GM18511 (cell line): ENCODE results near the gene AP3M1.
"Not testable (repeated sequence)": the region's sequence is repeated elsewhere in the genome, so short reads cannot be mapped to it uniquely, and the experiment has no call there.

Experiments used
- ATAC-seq: cut with Tn5 transposase; IDR thresholded peaks from one replicate; pipeline ENCODE4 v1.9.1; 2021; ENCODE audit warnings: mild to moderate bottlenecking, moderate library complexity; ENCODE audit not compliant: unreplicated experiment

AP3M1 gene

GRCh38 chr10:74150204-74150989 lies at the start of gene AP3M1:
AP3M1 (minus strand) TSS chr10:74150828; CDS start chr10:74138379, 12,449 bp downstream.
- peak; percentile 47 for ATAC-seq

GRCh38 chr10:74199315-74199714 lies 48.7 kb upstream of the AP3M1 start:
- ATAC-seq: no peak

GRCh38 chr10:74194999-74195398 lies 44.4 kb upstream of the AP3M1 start:
- no peak for ATAC-seq

GRCh38 chr10:74194545-74194944 lies 43.9 kb upstream of the AP3M1 start:
- no peak for ATAC-seq

GRCh38 chr10:74190494-74190893 lies 39.9 kb upstream of the AP3M1 start:
- ATAC-seq: no peak

- peak; percentile 90 for ATAC-seq
Measured at GRCh38 chr10:74189999-74190421, 39.4 kb upstream of the AP3M1 start.

GRCh38 chr10:74188617-74189016 lies 38.0 kb upstream of the AP3M1 start:
- not testable (repeated sequence) for ATAC-seq

- no peak for ATAC-seq
Measured at GRCh38 chr10:74187237-74187636, 36.6 kb upstream of the AP3M1 start.

GRCh38 chr10:74186678-74187077 lies 36.0 kb upstream of the AP3M1 start:
- ATAC-seq: no peak

GRCh38 chr10:74179111-74179710 lies 28.6 kb upstream of the AP3M1 start:
- no peak for ATAC-seq

GRCh38 chr10:74178042-74178791 lies 27.6 kb upstream of the AP3M1 start:
- ATAC-seq: no peak

GRCh38 chr10:74177140-74177677 lies 26.6 kb upstream of the AP3M1 start:
- ATAC-seq: peak; percentile 27

GRCh38 chr10:74176380-74177139 lies 25.9 kb upstream of the AP3M1 start:
- peak; percentile 92 for ATAC-seq

GRCh38 chr10:74175510-74176379 lies 25.1 kb upstream of the AP3M1 start:
- no peak for ATAC-seq

- ATAC-seq: no peak
Measured at GRCh38 chr10:74174521-74174920, 23.9 kb upstream of the AP3M1 start.

- no peak for ATAC-seq
Measured at GRCh38 chr10:74171625-74172024, 21.0 kb upstream of the AP3M1 start.

GRCh38 chr10:74167443-74167842 lies 16.8 kb upstream of the AP3M1 start:
- ATAC-seq: no peak

- ATAC-seq: no peak
Measured at GRCh38 chr10:74165530-74165901, 14.9 kb upstream of the AP3M1 start.

- ATAC-seq: no peak
Measured at GRCh38 chr10:74164716-74165529, 14.3 kb upstream of the AP3M1 start.
